GM18505 (cell line): ENCODE results near the gene BANF1.

ENCODE experiments used
- ATAC-seq: cut with Tn5 transposase; IDR thresholded peaks from one replicate; pipeline ENCODE4 v1.9.1; 2021; ENCODE audit not compliant: unreplicated experiment
- POLR2A ChIP-seq: IDR thresholded peaks from 4 replicates; pipeline ENCODE4 v1.6.1; 2011; ENCODE audit warnings: borderline replicate concordance; ENCODE audit not compliant: insufficient read depth, insufficient read length; ENCODE audit errors: extremely low read depth

The BANF1 gene

DNA sequence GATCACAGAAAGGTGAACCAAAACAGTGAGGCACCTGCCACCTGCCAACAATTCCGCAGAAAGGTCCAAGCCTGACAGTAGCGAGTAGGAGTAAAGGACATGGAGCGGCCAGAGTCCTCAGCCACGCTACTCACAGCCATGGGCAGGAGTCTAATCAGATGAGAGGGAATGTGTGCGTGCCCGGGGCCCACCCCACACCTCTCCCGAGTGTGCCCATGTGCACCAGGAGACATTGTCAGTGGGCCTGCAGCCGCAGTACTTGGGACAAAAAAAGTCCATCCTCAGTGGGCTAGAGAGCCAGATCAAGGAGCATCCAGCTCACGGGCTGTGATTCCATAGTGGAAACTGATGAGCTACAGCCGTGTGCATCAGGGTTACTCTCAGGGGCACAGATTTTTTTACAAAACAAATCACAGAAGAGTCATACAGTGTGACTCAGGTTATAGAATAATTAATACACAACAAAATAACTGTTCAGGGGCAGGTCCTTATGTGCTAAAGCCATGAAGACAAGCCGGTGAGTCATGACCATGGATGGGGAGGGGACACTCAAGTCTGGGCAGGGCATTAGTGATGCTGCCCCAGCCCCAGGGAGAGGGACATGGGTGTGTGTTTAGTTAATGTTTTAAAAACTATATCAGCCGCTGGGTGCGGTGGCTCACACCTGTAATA, 28.7 kb upstream of the BANF1 start:
- TF ChIP-seq POLR2A, result no peak
- ATAC-seq, result no peak

GRCh38 chr11:65975771-65976170, 26.5 kb upstream of the BANF1 start:
- no peak for ATAC-seq
- TF ChIP-seq POLR2A, result no peak

GRCh38 chr11:65976216-65977176, 25.8 kb upstream of the BANF1 start:
- ATAC-seq, result no peak
- TF ChIP-seq POLR2A, result no peak

DNA sequence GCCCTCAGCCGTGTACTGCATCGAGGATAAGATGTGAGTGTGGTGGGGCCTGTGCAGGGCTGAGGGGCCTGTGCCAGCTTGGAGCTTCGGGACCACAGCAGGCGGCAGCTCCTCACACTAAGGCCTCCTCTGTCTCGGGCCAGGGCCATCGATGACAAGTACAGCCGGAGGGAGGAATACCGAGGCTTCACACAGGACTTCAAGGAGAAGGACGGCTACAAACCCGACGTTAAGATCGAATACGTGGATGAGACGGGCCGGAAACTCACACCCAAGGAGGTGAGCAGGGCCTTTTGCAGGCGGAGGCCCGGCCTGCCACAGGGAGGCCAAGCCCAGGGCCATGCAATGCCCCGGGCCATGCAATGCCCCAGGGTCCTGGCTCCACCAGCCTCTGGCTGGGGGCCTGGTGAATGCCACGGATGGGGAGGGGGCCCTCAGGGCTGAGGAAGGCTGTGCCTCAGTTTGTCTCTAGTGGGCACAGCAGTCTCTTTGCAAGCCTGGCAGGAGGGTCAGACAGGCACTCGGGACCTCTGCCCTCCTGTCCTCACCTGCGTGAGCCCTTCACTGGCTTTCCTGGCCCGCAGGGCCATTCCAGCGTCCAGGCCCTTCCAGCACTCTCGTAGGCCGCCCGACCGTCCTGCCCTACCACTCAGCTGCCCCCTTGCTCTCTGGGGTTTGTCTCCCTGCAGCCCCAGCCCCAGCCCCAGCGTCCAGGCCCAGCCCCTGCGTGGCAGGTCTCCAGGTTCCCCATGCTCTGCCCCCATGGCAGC, 24.5 kb upstream of the BANF1 start:
- TF ChIP-seq POLR2A, result no peak
- ATAC-seq, result no peak

GRCh38 chr11:65978391-65979238, 23.7 kb upstream of the BANF1 start:
- TF ChIP-seq POLR2A, result no peak
- ATAC-seq, result no peak

DNA sequence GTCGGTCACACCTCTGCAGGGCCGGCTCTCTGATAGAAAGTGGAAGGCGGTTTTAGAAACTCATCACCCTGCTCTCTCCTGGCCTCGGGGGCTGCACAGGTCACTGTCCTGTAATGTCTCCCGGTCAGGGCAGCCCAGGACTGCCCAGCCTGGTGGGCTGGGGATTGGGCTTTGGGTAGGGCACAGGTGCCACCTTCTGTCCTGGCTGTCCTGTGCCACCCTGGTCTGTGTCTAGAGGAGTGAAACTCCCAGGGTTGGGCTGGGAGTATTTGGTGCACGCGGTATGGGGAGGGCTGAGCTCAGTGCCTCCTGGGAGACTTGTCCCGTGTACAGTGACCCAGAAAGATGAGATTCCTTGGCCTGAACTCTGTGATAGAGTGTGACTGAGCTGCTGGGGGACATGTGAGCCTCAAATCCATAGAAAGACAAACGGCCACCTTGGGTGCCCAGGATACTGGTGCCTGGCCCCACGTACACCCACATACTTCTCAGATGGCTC, 23.0 kb upstream of the BANF1 start:
- no peak for TF ChIP-seq POLR2A
- no peak for ATAC-seq

GRCh38 chr11:65981101-65981740, 21.1 kb upstream of the BANF1 start:
- TF ChIP-seq POLR2A, result no peak
- no peak for ATAC-seq

DNA sequence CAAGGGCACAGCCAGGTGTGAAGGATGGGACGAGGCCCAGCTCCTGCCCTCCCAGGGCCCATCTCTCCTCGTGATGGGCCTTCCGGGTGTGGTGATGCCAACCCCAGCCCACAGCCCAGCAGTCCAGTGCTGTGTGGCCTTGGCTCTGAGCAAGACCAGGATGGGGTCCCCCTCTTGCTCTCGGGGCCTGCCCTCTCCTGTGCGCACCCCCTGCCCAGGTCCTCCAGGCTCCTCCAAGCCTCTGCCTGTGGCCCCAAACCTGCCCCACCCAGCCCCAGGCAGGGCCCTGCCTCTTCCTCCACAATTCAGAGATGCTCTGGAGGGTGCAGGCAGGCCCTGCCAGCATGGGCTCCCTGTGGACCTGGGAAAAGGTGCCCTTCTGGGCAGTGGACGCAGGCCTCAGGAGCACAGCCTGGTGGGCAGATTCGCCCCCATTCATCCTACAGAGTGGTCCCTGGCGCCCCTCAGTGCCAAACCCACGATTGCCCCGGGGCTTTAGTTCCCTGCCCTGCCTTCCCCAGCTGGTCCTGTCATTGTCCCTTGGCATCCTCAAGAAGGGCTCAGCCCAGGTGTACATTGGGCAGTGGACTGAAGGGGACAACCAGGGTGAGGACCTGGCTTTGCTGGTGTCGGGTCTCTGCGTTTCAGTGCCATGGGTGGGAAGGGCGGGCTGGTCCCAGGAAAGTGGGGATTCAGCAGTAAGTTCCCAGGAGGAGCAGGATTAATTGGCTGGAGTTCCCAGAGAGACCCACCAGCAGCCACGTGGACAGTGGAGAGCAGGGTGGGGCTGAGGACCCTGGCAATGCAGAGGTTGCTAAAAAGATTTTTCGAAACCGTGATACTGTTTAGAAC, 20.1 kb upstream of the BANF1 start:
- ATAC-seq, result no peak
- no peak for TF ChIP-seq POLR2A

DNA sequence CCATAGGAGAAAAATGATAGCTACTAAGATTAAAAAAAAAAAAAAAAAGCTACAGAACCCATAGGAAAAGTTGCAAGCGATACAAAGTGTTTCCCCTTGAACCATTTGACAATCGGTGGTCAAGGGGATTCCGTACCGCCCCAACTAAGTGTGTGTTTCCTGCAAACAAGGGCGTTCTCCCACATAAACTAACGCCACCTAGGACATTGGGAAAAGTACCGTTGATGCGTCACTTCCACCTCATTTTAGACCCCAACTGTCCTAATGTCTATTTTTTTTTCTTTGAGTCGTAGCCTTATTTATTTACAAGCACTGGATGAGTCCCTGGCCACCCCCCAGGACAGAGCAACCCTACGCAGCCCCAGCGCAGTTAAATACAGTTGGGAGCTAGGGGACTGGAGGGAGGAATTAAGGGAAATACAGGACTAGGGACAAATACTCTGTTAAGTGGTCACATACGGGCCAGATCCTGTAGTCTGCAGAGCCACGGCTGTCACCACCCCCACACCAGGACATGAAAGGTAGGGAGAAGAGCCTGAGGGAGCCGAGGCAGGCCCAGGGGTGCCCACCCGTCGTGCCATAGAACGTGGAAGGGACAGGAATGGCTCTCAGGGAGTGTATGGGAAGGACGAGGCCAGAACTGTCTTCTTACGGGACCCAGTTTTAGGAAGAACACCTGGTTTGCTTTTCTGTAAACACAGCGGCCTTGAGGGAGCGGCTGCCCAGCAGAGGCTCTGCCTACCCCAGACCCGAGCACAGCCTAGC, 19.3 kb upstream of the BANF1 start:
- no peak for TF ChIP-seq POLR2A
- ATAC-seq, result no peak

DNA sequence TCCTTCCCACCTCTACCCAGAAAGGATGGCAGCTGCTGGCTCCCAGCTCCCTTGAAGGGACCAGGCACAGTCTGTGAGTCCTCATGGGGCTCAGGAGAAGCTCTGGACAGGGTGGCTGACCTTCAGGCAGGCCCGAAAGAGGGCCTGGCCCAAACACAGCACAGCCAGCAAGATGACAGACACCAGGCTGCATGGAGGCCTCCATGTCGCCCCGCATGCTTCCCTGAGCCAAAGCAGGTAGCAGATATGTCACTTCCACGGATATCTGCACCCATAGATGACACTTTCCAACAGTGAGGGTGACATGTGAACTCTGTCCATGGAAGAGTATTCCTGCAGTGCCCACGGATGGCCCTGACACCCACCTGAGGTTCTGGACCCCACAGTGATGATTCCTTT, 18.7 kb upstream of the BANF1 start:
- ATAC-seq, result no peak

More for the DNA sequence above, 18.7 kb upstream of the BANF1 start:
- TF ChIP-seq POLR2A, result no peak
